HepG2 (cell line): ENCODE measurements around the gene GJA3.

Experiments
- HNRNPK ChIP-seq: fragments of 200-400 bp; formaldehyde crosslinking; IDR thresholded peaks from 2 replicates; pipeline ENCODE4 v1.6.1; 2018; ENCODE audit warnings: low read length, low read depth, moderate library complexity, mild to moderate bottlenecking; ENCODE audit not compliant: poor library complexity, severe bottlenecking
- KLF15 ChIP-seq: sonication (generic); formaldehyde crosslinking; IDR thresholded peaks from 2 replicates; pipeline ENCODE4 v1.8.1; 2023; ENCODE audit warnings: borderline replicate concordance, mild to moderate bottlenecking, inconsistent platforms, missing genetic modification reagents, mixed read lengths
- NR2C2 ChIP-seq: sonication (generic); formaldehyde crosslinking; IDR thresholded peaks from 2 replicates; pipeline ENCODE4 v1.4.0; 2020; ENCODE audit warnings: missing genetic modification reagents, mild to moderate bottlenecking, moderate library complexity, borderline replicate concordance
- POLR2AphosphoS5 ChIP-seq: IDR thresholded peaks from 2 replicates; pipeline ENCODE4 v1.6.1; 2012; ENCODE audit warnings: low read depth, low read length
- SMARCE1 ChIP-seq: fragments of 450-650 bp; IDR thresholded peaks from 2 replicates; pipeline ENCODE4 v1.6.1; 2017; ENCODE audit warnings: borderline replicate concordance
- TF ChIP-seq, protein P1 (sequence below): sonication (generic); formaldehyde crosslinking; IDR thresholded peaks from 2 replicates; pipeline ENCODE4 v1.5.0; 2020; ENCODE audit warnings: mild to moderate bottlenecking, missing genetic modification reagents, moderate library complexity
- TF ChIP-seq, protein P2 (sequence below): IDR thresholded peaks from 2 replicates; pipeline ENCODE4 v1.6.1; 2012; ENCODE audit warnings: low read depth, low read length, improper control_type of control experiment

DNA sequence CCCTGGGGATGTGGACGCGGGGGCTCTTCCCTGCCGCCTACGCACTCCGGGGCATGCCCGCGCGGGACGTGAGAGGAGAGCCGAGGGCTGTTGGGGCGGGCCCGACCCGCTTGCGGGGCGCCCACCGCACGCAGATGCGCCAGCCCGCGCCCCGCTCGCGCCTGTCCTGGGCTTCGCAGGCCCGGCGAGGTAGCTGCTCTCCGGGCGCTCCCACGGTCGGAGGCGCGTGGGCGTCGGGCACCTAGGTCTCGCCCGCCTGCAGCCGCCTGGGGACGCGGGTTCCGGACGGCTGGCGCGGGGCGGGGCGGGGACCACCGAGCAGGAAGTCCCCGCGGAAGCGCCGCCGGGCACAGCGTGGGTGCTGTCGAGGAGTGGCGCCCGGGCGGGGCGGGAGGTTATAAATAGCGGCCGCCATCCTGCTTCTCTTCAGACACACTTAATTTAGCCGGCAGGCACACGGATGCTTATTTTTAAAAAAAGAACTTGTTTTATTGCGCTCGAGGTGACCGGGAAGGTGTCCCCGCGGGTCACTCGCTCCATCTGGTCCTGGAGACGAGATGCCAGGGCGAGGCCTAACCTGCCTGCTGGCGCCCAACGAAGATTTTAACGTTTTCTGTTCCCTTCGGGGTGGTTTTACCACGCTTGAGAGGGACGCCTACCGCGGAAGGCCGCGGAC lies 561 bp upstream of the GJA3 start:
- no peak for TF ChIP-seq KLF15 (CRISPR knock-in tag)
- TF ChIP-seq, protein P1, sequence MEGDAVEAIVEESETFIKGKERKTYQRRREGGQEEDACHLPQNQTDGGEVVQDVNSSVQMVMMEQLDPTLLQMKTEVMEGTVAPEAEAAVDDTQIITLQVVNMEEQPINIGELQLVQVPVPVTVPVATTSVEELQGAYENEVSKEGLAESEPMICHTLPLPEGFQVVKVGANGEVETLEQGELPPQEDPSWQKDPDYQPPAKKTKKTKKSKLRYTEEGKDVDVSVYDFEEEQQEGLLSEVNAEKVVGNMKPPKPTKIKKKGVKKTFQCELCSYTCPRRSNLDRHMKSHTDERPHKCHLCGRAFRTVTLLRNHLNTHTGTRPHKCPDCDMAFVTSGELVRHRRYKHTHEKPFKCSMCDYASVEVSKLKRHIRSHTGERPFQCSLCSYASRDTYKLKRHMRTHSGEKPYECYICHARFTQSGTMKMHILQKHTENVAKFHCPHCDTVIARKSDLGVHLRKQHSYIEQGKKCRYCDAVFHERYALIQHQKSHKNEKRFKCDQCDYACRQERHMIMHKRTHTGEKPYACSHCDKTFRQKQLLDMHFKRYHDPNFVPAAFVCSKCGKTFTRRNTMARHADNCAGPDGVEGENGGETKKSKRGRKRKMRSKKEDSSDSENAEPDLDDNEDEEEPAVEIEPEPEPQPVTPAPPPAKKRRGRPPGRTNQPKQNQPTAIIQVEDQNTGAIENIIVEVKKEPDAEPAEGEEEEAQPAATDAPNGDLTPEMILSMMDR, result no peak
- no peak for TF ChIP-seq SMARCE1
- TF ChIP-seq, protein P2, sequence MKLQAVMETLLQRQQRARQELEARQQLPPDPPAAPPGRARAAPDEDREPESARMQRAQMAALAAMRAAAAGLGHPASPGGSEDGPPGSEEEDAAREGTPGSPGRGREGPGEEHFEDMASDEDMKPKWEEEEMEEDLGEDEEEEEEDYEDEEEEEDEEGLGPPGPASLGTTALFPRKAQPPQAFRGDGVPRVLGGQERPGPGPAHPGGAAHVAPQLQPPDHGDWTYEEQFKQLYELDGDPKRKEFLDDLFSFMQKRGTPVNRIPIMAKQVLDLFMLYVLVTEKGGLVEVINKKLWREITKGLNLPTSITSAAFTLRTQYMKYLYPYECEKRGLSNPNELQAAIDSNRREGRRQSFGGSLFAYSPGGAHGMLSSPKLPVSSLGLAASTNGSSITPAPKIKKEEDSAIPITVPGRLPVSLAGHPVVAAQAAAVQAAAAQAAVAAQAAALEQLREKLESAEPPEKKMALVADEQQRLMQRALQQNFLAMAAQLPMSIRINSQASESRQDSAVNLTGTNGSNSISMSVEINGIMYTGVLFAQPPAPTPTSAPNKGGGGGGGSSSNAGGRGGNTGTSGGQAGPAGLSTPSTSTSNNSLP, result no peak
- no peak for TF ChIP-seq POLR2AphosphoS5
- no peak for TF ChIP-seq HNRNPK
- no peak for TF ChIP-seq NR2C2 (CRISPR knock-in tag)
